ENCODE measurements around the gene SARS2. TPM values are rescaled to one million over a fixed set of nuclear protein-coding genes. Genes with fewer than 3 reads are reported as not detected.
A peak's percentile ranks its signal among the peaks of the same experiment; 100 is the strongest.
"Not testable (repeated sequence)": the region's sequence is repeated elsewhere in the genome, so short reads cannot be mapped to it uniquely, and the experiment has no call there.

SARS2 gene
- total RNA-seq, 1 donor from 2014 or later: 8.2 TPM

- no peak for DNase-seq (ENCODE audit: low read depth)
- H3K4me3 ChIP-seq (ENCODE audit: low read depth, low read length): no peak overlapping the region
- no peak for TF ChIP-seq CTCF (IDR thresholded peaks at IDR 0.05; ENCODE audit: insufficient read depth, low read length, severe bottlenecking)
- peaks cover 3% of the 10 kb centered on the region for H3K36me3 ChIP-seq (ENCODE audit: control insufficient read depth, insufficient read depth, low read length)
- no peak for FAIRE-seq
- H3K27me3 ChIP-seq (ENCODE audit: control insufficient read depth, insufficient read depth, low read length): no peaks in the 10 kb centered on the region
Observed at GRCh38 chr19:38941979-38942378, 11.4 kb upstream of the SARS2 start.

- H3K27me3 ChIP-seq (ENCODE audit: control insufficient read depth, insufficient read depth, low read length); FAIRE-seq; DNase-seq (ENCODE audit: low read depth); H3K4me3 ChIP-seq (ENCODE audit: low read depth, low read length); H3K36me3 ChIP-seq (ENCODE audit: control insufficient read depth, insufficient read depth, low read length): not testable (repeated sequence)
Observed at GRCh38 chr19:38941466-38941865, 10.9 kb upstream of the SARS2 start.

- peaks cover 1% of the 10 kb centered on the region for H3K36me3 ChIP-seq (ENCODE audit: control insufficient read depth, insufficient read depth, low read length)
- no peak for FAIRE-seq
- TF ChIP-seq CTCF (IDR thresholded peaks at IDR 0.05; ENCODE audit: insufficient read depth, low read length, severe bottlenecking): no peak
- H3K4me3 ChIP-seq (ENCODE audit: low read depth, low read length): no peak overlapping the region
- no peaks in the 10 kb centered on the region for H3K27me3 ChIP-seq (ENCODE audit: control insufficient read depth, insufficient read depth, low read length)
- no peak for DNase-seq (ENCODE audit: low read depth)
Observed at GRCh38 chr19:38939957-38940356, 9.4 kb upstream of the SARS2 start.

- TF ChIP-seq CTCF (IDR thresholded peaks at IDR 0.05; ENCODE audit: insufficient read depth, low read length, severe bottlenecking): no peak
- DNase-seq (ENCODE audit: low read depth): no peak
- H3K27me3 ChIP-seq (ENCODE audit: control insufficient read depth, insufficient read depth, low read length): no peaks in the 10 kb centered on the region
- H3K36me3 ChIP-seq (ENCODE audit: control insufficient read depth, insufficient read depth, low read length): peaks cover 5% of the 10 kb centered on the region
- no peak overlapping the region for H3K4me3 ChIP-seq (ENCODE audit: low read depth, low read length)
- FAIRE-seq: no peak
Observed at GRCh38 chr19:38933544-38933943, 3.0 kb upstream of the SARS2 start.

GRCh38 chr19:38932425-38933179 is 2.0 kb upstream of the SARS2 start:
- peak; percentile 43 for TF ChIP-seq CTCF (IDR thresholded peaks at IDR 0.05; ENCODE audit: insufficient read depth, low read length, severe bottlenecking)
- Histone ChIP-seq H3K4me3 (ENCODE audit: low read depth, low read length) (no peak overlapping the region), H3K36me3 (ENCODE audit: control insufficient read depth, insufficient read depth, low read length) (peaks cover 5% of the 10 kb centered on the region), H3K27me3 (ENCODE audit: control insufficient read depth, insufficient read depth, low read length) (no peaks in the 10 kb centered on the region)
- DNase-seq (ENCODE audit: low read depth): peak; percentile 31
- no peak for FAIRE-seq

- H3K27me3 ChIP-seq (ENCODE audit: control insufficient read depth, insufficient read depth, low read length): no peaks in the 10 kb centered on the region
- peaks cover 5% of the 10 kb centered on the region for H3K36me3 ChIP-seq (ENCODE audit: control insufficient read depth, insufficient read depth, low read length)
- H3K4me3 ChIP-seq (ENCODE audit: low read depth, low read length): peak overlapping the region; percentile 60
- DNase-seq (ENCODE audit: low read depth): no peak
- no peak for FAIRE-seq
- no peak for TF ChIP-seq CTCF (IDR thresholded peaks at IDR 0.05; ENCODE audit: insufficient read depth, low read length, severe bottlenecking)
Observed at GRCh38 chr19:38931521-38931793, 894 bp upstream of the SARS2 start.

Measured in bronchial epithelial cell (primary cell).